GM21526 (cell line): ENCODE measurements around the gene ZNF550.

Source experiments
- ATAC-seq: cut with Tn5 transposase; IDR thresholded peaks from one replicate; pipeline ENCODE4 v1.9.1; 2021; ENCODE audit warnings: moderate library complexity; ENCODE audit not compliant: unreplicated experiment, low FRiP score

ZNF550 gene

DNA sequence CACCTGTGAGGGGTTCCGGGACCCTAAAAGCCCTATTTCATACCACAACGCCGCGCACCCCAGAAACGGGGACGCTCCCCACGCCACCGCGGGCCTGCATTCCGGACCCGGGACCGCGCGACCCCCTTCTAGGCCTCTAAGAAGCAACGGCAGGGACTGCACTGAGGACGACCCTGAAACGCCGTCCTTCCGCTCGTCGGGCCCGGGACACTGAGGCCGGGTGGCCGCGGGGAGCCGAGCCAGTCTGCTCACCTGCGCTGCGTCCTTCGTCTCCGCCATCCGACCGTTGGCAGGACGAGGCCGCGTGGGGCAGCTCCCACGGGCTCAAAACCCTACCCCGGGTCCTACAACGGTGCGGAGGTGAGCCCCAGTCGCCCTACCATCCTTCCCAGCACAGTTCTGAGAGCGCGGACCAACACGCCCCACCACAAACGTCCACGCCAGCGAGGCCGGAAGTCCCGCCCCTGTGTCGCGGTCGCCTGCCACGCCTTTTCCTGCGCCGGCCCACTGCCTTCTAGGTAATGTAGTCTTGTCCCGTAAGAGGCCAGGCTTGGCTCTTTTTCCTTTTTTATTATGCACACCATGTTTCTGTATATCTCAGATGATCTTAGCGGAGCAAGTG lies at the start of gene ZNF550:
Gene ZNF550 (minus strand): TSS at position 460 of the 622 bp plus-strand sequence. CDS start 181 bp downstream, at position 279.
- ATAC-seq = peak; percentile 94

DNA sequence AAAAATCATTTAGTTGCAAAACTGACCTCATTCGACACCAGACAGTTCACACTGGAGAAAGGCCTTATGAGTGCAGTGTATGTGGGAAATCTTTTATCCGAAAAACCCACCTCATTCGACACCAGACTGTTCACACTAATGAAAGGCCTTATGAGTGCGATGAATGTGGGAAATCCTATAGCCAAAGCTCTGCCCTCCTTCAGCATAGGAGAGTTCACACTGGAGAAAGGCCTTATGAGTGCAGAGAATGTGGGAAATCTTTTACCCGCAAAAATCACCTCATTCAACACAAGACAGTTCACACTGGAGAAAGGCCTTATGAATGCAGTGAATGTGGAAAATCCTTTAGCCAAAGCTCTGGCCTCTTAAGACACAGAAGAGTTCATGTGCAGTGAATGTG lies 47.3 kb upstream of the ZNF550 start:
- ATAC-seq = no peak

DNA sequence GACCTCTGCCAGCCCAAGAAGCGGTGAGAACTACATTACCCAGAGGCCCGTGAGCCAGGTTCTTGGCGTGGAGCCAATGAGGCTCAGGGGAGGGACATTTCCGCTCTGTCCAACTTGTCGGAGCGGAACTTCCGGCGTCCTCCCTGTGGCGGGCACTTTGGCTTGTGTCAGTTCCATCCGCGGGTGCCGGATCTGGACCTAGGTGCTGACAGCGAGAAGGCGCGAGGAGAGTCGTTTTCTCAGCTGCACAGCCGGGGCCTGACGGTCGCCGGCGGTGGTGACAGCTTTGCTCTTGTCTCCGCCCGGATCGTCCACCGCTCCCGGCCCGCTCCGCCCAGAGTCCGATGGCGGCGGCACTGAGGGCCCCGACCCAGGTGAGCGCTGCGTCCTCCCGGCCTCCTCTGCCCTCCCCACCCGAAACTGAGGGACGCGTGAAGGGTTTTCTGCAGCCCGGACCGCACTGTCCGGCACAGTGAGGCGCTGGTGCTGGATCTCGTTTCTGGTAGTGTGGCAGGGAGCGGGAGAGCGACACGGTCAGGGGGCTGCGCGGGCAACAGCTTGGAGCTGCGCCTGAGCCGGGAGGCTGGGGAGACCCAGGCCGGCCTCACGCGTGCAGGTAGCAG lies 40.2 kb upstream of the ZNF550 start, which contains the start of gene ZNF530:
Gene ZNF530 (plus strand): TSS at position 125 of the 623 bp plus-strand sequence. CDS start 4,461 bp downstream, outside the sequence.
- peak; percentile 84 for ATAC-seq

DNA sequence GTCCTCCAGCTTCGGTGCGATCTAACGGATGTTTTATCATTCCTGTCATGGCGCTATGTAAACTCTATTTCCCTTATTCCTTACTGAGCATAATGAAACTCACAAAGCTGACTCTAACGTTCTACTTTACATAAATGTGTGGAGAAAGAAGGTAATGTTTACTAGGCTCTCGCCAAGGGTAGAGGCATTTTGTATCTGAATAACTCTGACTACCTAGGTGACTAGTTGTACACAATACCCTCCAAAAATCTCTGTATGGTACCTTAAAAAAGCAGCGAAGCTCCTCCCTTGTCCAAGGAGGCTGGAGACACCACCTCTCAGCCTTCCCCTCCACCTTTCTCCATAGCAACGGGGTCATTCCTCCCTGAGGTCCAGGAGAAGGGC lies 39.7 kb upstream of the ZNF550 start:
- ATAC-seq = peak; percentile 11

DNA sequence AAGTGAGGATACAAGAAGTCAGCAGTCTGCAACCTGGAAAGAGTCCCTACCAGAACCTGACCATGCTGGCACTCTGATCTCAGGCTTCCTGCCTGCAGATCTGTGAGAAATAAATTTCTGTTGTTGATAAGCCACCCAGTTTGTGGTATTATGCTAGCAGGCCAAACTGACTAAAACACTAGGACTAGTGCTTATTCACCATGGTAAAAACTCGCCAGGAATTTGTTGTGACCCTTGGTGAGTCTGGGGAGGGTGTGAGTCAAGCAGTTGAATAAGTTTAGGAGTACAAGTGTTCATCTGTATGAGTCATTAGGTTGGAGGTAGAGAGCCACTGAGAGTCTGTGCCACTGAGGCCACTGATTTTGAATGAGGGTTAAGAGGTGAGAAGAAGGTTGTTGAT lies 27.9 kb upstream of the ZNF550 start:
- no peak for ATAC-seq

DNA sequence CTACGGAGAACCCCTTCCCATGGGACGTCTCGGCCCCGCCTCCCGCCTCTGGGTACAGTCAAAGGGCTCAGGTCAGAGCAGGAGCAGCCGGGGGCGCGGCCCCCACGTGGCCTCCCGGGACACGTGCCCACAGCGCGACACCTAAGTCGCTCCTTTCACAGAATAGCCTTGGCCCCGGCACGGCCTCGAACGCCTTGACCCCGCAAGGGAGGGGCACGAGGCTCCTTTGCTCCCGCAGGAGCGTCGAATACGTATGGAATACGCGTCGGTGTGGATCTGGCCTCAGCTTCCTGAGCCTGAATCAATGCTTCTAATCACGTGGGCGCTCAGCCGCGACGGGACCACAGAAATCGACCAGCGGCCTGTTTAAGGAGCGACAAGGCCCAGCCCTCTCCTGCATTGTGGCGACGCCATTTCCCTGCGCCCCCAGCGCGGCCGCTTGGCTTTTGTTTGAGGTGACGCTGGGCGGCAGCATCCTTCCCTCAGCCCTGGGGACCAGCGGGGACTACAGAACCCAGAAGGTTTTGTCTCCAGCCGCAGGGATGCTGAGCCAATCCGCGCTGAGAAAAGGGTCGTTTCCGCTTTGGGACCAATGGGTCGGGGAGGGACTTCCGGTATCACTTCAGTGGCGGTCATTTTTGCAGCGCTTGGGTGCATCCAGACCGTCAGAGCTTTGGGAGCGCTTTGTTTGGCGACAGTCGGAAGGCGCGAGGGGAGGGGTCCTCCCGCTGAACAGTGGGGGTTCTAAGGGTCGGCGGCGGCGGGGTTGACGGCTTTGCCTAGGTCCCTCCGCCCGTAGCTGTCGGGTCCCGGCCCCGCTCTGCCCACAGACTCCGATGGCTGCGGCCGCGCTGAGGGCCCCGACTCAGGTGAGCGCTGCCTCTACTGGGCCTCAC lies 24.1 kb upstream of the ZNF550 start, which contains the start of gene ZIK1:
Gene ZIK1 (plus strand): TSS at position 625 of the 896 bp plus-strand sequence. CDS start 212 bp downstream, at position 837.
- ATAC-seq = peak; percentile 45

DNA sequence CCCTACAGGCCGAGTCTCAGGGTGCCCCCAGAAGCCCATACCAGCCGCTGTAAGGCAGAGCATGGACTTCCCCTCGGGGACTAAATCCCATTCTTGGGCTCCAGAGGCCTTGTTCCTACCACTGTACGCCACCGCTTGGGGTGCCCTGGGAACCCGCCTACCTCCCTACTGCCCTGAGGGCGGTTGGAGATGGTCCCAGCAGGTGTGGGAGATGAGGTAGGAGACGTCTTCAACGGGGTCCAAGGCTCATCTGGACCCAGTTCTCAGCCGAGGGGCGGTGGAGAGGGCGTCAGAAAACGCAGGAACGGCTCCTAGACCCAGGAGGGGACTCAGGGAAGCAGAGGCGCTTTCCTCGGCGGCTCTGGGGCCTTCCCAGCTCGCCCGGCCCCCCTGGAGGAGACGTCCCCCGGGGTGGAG lies 23.4 kb upstream of the ZNF550 start:
- ATAC-seq = no peak

DNA sequence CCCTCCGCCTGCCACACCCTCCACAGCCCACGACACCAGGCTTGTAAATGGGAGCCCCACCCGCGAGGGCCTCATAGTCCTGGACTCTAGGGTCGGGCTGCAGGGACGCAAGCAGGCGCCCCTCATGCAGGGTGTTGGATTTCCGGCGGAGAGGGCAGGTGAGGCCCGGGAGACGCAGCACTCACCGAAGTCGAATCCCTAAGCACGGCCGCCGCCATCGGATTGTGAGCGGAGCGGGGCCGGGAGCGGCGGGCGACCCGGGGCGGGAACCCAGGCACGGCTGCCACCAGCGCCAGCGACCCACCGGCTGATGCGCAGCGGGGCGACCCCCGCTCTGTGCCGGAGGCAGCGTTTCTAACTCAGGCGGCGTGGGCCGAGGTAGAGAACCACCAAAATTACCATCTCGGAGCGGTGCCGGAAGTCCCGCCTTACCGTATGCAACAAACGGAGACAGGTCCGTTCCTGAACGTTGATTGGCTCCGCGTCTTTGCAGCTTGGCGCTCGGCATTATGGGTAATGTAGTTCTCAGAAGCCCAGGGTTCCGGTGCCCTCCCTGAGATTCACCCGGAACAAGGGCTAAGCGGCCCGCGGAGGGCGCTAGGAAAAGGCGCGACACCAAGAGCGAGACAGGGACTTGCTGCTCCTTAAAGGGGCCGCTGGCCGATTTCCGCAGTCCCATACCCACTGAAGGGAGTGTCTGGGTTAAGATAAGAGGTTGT lies 19.0 kb upstream of the ZNF550 start, which contains the start of gene ZNF416:
Gene ZNF416 (minus strand): TSS at position 425 of the 719 bp plus-strand sequence. CDS start 207 bp downstream, at position 218.
- ATAC-seq = peak; percentile 88

DNA sequence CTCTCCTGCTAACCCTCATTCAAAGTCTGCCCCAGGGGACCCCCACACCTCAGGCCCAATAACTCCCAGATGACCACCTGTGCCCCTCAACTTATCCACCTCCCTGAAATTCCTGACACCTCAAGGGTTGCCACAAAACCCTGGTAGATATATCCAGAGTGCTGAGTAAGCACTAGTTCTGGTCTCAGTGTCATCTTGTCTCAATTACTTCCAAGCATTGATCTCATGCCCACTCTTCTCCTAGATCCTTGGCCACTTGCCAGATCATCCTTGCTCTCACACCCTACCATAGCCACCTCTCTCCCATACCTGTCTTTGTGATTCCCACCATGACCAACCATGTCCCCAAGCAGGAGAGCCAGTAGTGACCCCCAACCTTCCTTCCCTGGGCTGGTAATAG lies 17.0 kb upstream of the ZNF550 start:
- no peak for ATAC-seq

DNA sequence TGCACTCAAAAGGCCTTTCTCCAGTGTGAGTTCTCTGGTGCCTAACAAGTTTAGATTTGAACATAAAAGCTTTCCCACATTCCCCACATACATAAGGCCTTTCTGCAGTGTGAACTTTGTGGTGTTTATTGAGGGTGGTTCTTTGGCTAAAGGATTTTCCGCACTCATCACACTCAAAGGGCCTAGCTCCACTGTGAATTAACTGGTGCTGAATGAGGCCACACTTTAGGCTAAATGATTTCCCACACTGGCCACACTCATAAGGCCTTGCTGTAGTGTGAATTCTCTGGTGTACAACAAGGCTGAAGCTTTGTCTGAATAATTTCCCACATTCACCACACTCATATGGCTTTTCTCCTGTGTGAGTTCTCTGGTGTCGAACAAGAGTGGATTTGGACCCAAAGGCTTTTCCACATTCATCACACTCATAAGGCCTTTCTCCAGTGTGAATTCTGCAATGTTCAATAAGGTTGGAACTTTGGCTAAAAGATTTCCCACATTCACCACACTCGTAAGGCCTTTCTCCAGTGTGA lies 12.8 kb upstream of the ZNF550 start:
- no peak for ATAC-seq

DNA sequence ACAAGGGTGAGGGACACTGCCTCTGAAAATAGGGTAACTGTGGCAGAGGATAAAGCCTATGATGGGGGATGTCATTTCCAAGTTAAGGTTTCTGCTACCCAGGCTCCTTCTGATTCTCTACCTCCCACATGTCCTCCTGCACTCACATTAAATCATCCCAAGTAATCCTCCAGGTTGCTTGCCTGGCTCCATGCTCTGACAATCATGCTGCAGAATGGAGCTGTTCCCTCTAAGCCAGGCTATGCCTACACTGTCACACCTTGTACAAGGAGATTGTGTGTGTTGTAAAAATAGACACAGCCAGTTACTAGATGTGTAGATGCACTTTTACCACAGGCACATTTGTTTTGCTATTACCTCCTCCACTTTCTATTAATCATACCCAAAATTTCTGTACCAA lies 11.0 kb upstream of the ZNF550 start:
- no peak for ATAC-seq

DNA sequence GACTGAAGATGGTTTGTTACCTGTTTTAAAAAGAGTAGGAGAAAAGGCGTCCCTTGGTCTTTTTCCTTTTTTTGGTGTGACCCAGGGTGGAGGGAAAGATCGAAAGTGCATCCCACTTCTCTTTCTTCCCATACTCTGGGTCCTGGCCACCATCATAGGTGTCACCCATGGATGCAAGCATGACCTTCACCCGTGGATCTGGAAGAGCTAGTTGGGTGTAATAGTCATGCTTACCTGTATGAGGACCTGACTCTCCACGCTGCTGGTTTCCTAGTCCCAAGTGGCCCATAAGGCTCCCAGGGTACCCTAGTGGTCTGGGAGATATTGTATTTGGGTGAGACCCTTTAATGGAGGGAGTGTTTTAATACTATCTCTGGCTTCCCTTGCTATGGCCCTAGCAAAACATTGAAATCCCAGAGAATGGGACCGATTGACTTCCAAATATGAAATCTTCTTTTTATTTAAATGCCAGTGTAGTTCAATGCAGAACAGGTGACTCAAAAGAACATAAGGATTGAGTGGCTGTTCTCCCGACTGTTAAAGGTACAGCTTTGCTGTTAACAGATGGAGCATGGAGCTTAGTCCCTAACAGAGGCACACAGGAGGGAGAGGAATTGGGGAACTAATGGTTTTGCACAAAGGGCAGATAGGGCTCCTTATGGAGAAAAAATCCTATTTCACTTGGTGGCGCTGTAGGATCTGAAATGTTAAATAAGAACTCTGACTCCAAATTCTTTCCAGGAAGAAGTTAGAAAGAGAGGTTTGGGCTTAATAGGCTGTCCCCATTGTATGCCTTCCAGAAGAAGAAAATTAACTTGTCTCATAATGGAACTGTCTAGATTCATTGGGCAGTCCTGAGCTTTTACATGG lies 7.0 kb upstream of the ZNF550 start:
- no peak for ATAC-seq

DNA sequence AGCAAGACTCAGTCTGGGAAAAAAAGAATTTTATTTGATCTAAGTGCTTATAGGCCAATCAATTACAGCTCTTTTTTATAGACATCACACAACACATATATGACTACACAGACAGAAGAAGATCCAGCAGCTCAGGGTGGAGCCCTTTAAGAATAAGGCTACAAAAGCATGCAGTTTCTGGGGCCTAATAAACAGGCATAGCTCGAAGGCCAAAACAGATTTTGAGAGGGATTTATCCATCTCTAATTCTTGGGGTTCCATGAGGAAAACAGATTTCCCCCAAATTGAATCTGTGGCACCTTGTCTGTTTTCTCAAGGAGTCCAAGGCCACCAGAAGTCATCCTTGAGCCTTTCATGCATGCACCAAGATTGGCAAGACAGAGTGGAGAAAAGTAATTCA lies 3.9 kb upstream of the ZNF550 start:
- no peak for ATAC-seq

DNA sequence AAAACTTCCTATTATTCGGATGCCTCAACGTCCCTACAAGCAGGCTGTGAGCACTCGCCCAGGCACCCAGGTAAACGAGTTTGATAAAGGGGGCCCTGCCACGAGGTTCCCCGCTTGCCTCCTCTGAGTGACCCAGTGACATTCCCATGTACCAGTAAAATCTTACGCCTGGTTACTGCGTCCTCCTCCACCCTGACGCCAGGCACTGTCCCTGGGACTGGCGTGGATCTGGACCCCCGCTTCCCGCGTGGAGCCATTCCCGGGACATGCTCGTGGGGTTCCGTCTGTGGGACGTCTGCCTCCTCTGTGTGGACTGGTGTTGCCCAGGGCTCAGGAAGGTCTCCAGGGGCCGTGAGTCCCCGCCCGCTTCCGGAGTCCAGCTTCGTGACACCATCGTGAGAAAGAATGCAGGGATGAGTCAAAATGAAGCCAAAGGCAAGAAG lies 407 bp upstream of the ZNF550 start:
- peak; percentile 22 for ATAC-seq

DNA sequence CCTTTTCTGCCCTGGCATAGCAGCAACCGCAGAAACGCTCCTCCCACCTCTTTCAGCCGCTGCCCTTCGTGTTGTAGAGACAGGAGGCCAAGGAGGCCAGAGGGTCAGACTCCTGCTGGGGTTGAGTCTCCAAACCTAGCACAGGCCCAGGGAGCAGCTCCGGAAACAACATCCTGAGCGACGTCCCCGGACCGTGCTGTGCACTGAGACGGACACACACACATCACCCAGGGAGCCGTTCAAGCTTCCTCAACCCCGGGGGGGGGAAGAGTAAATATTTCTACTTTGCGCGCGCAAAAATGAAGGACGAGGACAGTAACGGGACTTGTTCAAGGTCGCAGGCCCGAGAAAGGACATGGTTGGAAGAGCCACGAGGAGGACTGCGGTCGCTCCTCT lies 657 bp downstream of the ZNF550 start:
- ATAC-seq = no peak

DNA sequence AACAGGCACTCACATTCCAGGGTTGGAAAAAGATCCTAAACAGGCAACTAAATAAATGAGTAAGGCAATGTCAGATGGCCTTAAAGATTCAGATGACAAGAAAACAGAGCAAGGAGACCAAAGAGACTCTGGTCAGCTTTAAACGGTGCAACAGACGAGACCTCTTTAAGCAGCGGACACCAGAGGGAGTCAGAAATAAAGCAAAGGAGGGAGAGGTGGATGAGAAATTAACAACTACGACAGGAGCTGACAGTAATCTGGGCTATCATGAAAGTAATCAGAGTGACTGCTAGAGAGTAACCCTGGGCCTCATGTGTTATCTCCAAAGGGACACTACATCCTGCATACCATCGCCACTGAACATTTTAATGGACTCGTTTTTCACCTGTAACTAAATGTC lies 1.1 kb downstream of the ZNF550 start:
- ATAC-seq = no peak

DNA sequence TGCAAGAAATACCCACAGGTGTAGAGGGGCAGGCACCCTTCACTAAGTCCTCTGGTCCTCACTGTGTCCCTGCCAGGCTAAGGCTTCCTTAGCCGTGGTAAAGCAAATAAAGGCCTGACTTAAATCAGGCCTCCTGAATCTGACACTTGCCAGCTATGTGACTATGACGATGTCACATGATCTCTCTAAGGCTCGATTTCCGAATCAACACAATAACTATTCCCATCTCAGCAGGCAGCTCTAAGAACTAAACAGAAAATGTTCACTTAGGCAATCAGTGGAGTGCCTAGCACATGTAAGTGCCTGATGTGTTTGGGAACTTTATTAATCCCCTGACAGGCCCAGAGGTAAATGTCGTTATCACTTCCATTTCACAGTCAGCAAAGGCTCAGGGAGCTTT lies 2.0 kb downstream of the ZNF550 start:
- no peak for ATAC-seq

DNA sequence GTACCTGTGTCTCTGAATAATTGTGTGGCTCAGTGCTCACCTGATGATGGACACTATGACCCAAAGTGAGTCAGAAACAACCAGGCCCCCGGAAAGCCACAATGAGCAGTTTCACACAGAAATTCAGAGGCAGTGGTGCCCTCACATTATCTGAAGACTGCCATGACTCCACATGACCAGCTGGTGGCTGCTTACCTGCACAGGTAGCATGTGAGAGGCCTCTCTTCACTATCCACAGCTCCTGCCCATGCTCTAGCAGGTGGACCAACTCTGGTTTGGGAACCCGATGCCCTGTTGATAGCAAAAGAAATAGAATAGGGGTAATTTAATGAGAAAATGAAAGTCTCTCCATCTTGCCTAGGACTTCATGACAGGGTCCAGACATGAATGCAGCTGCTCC lies 7.2 kb downstream of the ZNF550 start:
- no peak for ATAC-seq

DNA sequence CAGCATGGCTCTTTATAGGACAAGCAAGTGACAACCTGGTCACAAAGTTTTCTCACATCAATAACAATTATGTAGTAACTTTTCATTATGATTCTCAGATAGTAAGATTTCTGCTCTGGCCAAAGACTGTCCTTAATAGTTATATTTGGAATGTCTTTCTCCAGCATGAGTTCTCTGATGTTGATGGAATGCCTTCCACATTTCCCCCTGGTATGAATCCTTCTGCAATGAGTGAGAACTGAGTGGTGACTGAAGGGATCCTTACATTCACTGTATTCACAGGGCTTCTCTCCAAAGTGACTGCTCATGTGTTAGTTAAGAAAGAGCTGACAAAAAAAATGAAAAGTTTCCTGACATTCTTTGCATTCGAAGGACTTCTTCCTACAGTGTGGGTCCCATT lies 13.2 kb downstream of the ZNF550 start:
- no peak for ATAC-seq
